Measurements from ENCODE around the gene SLC16A5.

DNA sequence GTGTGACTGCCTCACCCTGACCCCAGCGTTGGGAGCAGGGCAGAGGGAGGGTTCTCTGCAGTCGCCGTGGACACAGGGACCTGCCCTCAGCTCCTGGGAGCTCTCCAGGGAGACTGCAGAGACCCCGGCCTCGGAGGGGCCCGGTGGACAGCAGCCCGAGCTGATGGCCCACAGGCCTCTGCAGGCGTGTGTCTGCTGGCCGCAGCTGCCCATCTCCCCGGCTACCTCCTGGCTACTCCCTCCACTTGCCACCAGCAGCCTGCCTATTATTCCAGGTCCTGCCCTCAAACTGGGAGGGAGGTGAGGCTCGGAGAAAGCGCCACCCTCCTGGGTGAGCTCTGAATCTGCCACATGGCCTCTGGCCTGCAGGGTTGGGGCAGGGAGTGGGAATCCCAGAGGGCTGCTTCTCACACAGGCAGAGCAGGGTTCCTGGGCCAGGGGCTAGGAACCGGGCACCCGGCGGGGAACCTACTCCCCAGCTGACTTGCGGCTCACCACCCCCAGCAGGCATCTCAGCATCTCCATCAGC is 7.2 kb downstream of the SLC16A5 start:
- TF ChIP-seq EZH2phosphoT487 (IDR thresholded peaks at IDR 0.05; ENCODE audit: insufficient read depth, low read depth), result no peak
- TF ChIP-seq EZH2 (IDR thresholded peaks at IDR 0.05; ENCODE audit: insufficient read depth, poor library complexity, severe bottlenecking), result no peak
